ENCODE measurements around the gene PAPOLG. TPM values are rescaled to one million over a fixed set of nuclear protein-coding genes. Genes with fewer than 3 reads are reported as not detected.
"Not testable (repeated sequence)": the region's sequence is repeated elsewhere in the genome, so short reads cannot be mapped to it uniquely, and the experiment has no call there.

PAPOLG gene
- total RNA-seq, 2 donors from 2014 or later, result 23.2 to 34.1 TPM

GRCh38 chr2:60811491-60812375, 55.7 kb downstream of the PAPOLG start:
- Histone ChIP-seq H3K36me3 (ENCODE audit: control insufficient read depth, insufficient read depth, low read length) (no peaks in the 10 kb centered on the region), H3K4me1 (ENCODE audit: control insufficient read depth, insufficient read depth, low read length) (no peaks in the 10 kb centered on the region), H3K9me3 (ENCODE audit: control insufficient read depth, low read length) (no peaks in the 10 kb centered on the region), H3K27ac (ENCODE audit: low read depth, low read length) (no peak overlapping the region), H3K9ac (ENCODE audit: extremely low read depth, low read length, poor library complexity, severe bottlenecking) (no peak overlapping the region), H3K4me3 (ENCODE audit: low read length) (no peak overlapping the region), H3K27me3 (ENCODE audit: control insufficient read depth, insufficient read depth, low read length, poor library complexity, severe bottlenecking) (no peaks in the 10 kb centered on the region)
- Mint-ChIP-seq H3K4me3 (no peak overlapping the region), H3K4me1 (peaks cover 17% of the 10 kb centered on the region), H3K36me3 (ENCODE audit: low read depth) (no peaks in the 10 kb centered on the region), H3K27me3 (ENCODE audit: insufficient read depth) (peaks cover 2% of the 10 kb centered on the region), H3K27ac (no peak overlapping the region), H3K9me3 (no peaks in the 10 kb centered on the region)
- no peak for TF ChIP-seq CTCF (conservative IDR thresholded peaks at IDR 0.05)
- 87 to 93% methylated on average over 9 to 13 of the region's 14 CpGs for WGBS, 2 experiments (ENCODE audit: insufficient coverage in 1 of 2, insufficient read length in 1 of 2)
- DNase-seq, result no peak

GRCh38 chr2:60817191-60817590, 61.1 kb downstream of the PAPOLG start:
- H3K4me3 Mint-ChIP-seq; H3K9ac ChIP-seq (ENCODE audit: extremely low read depth, low read length, poor library complexity, severe bottlenecking); H3K9me3 ChIP-seq (ENCODE audit: control insufficient read depth, low read length); H3K27ac Mint-ChIP-seq; H3K4me3 ChIP-seq (ENCODE audit: low read length); H3K36me3 Mint-ChIP-seq (ENCODE audit: low read depth); H3K9me3 Mint-ChIP-seq; H3K4me1 Mint-ChIP-seq; H3K27me3 Mint-ChIP-seq (ENCODE audit: insufficient read depth); H3K36me3 ChIP-seq (ENCODE audit: control insufficient read depth, insufficient read depth, low read length); H3K27ac ChIP-seq (ENCODE audit: low read depth, low read length); H3K4me1 ChIP-seq (ENCODE audit: control insufficient read depth, insufficient read depth, low read length); H3K27me3 ChIP-seq (ENCODE audit: control insufficient read depth, insufficient read depth, low read length, poor library complexity, severe bottlenecking); DNase-seq: not testable (repeated sequence)
- WGBS, 2 experiments (ENCODE audit: insufficient coverage in 1 of 2, insufficient read length in 1 of 2), result 82 to 89% methylated on average over 6 to 9 of the region's 9 CpGs

- 82 to 100% methylated on average over 2 to 4 of the region's 4 CpGs for WGBS, 2 experiments (ENCODE audit: insufficient coverage in 1 of 2, insufficient read length in 1 of 2)
- H3K9me3 Mint-ChIP-seq, result no peaks in the 10 kb centered on the region
- H3K27me3 ChIP-seq (ENCODE audit: control insufficient read depth, insufficient read depth, low read length, poor library complexity, severe bottlenecking), result no peaks in the 10 kb centered on the region
- no peaks in the 10 kb centered on the region for H3K4me1 ChIP-seq (ENCODE audit: control insufficient read depth, insufficient read depth, low read length)
- H3K27me3 Mint-ChIP-seq (ENCODE audit: insufficient read depth), result peaks cover 3% of the 10 kb centered on the region
- no peaks in the 10 kb centered on the region for H3K36me3 Mint-ChIP-seq (ENCODE audit: low read depth)
- H3K4me3 Mint-ChIP-seq, result no peak overlapping the region
- H3K9me3 ChIP-seq (ENCODE audit: control insufficient read depth, low read length), result no peaks in the 10 kb centered on the region
- no peaks in the 10 kb centered on the region for H3K4me1 Mint-ChIP-seq
- H3K4me3 ChIP-seq (ENCODE audit: low read length), result no peak overlapping the region
- no peak overlapping the region for H3K27ac ChIP-seq (ENCODE audit: low read depth, low read length)
- H3K36me3 ChIP-seq (ENCODE audit: control insufficient read depth, insufficient read depth, low read length), result no peaks in the 10 kb centered on the region
- DNase-seq, result no peak
- H3K9ac ChIP-seq (ENCODE audit: extremely low read depth, low read length, poor library complexity, severe bottlenecking), result no peak overlapping the region
- no peak overlapping the region for H3K27ac Mint-ChIP-seq
- peak; percentile 51 for TF ChIP-seq CTCF (conservative IDR thresholded peaks at IDR 0.05)
These were observed 62.2 kb downstream of the PAPOLG start for GRCh38 chr2:60818272-60818671.
